ENCODE measurements around the gene DAB1.

DNA sequence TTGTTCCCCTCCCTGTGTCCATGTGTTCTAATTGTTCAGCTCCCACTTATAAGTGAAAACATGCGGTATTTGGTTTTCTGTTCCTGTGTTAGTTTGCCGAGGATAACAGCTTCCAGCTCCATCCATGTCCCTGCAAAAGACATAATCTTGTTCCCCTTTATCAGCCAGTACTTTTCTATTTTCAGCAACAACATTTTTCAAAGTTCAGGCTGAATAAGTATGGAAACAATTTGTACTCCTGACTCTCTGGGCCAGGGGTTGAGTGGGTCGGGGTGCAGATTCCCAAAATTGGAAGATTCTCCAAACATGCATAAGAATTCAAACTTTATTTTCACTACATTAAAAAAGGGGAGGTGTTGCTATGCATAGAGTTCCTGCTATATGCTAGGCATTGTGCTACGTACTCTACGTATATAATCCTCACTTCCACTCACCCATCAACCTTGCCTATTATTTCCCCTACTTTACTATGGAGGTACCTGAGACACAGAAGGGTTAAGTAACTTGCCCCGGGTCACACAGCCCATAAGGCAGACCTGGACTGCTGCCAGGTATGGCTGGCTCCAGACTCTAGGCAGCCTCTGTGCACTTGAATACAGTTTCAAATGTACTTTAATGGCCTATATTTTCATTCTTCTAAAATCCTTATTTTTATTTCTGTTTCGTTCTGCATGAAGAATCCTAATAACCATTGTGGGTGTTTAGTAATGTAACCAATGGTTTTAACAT lies 341.0 kb downstream of the DAB1 start:
- TF ChIP-seq, protein P1, sequence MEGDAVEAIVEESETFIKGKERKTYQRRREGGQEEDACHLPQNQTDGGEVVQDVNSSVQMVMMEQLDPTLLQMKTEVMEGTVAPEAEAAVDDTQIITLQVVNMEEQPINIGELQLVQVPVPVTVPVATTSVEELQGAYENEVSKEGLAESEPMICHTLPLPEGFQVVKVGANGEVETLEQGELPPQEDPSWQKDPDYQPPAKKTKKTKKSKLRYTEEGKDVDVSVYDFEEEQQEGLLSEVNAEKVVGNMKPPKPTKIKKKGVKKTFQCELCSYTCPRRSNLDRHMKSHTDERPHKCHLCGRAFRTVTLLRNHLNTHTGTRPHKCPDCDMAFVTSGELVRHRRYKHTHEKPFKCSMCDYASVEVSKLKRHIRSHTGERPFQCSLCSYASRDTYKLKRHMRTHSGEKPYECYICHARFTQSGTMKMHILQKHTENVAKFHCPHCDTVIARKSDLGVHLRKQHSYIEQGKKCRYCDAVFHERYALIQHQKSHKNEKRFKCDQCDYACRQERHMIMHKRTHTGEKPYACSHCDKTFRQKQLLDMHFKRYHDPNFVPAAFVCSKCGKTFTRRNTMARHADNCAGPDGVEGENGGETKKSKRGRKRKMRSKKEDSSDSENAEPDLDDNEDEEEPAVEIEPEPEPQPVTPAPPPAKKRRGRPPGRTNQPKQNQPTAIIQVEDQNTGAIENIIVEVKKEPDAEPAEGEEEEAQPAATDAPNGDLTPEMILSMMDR (tag by site-specific recombination; IDR thresholded peaks at IDR 0.05), result no peak
- TF ChIP-seq ZNF629 (tag by site-specific recombination; IDR thresholded peaks at IDR 0.05) (no peak), ZNF274 (IDR thresholded peaks at IDR 0.05; ENCODE audit: low read length) (no peak), ZNF274 (tag by site-specific recombination; IDR thresholded peaks at IDR 0.05; ENCODE audit: borderline replicate concordance) (no peak), BCL6B (tag by site-specific recombination; IDR thresholded peaks at IDR 0.05) (no peak), ZNF677 (tag by site-specific recombination; IDR thresholded peaks at IDR 0.05) (no peak), HOXD13 (CRISPR knock-in tag; IDR thresholded peaks at IDR 0.05; ENCODE audit: borderline replicate concordance) (no peak), KLF8 (tag by site-specific recombination; IDR thresholded peaks at IDR 0.05) (no peak)
- TF ChIP-seq, protein P2, sequence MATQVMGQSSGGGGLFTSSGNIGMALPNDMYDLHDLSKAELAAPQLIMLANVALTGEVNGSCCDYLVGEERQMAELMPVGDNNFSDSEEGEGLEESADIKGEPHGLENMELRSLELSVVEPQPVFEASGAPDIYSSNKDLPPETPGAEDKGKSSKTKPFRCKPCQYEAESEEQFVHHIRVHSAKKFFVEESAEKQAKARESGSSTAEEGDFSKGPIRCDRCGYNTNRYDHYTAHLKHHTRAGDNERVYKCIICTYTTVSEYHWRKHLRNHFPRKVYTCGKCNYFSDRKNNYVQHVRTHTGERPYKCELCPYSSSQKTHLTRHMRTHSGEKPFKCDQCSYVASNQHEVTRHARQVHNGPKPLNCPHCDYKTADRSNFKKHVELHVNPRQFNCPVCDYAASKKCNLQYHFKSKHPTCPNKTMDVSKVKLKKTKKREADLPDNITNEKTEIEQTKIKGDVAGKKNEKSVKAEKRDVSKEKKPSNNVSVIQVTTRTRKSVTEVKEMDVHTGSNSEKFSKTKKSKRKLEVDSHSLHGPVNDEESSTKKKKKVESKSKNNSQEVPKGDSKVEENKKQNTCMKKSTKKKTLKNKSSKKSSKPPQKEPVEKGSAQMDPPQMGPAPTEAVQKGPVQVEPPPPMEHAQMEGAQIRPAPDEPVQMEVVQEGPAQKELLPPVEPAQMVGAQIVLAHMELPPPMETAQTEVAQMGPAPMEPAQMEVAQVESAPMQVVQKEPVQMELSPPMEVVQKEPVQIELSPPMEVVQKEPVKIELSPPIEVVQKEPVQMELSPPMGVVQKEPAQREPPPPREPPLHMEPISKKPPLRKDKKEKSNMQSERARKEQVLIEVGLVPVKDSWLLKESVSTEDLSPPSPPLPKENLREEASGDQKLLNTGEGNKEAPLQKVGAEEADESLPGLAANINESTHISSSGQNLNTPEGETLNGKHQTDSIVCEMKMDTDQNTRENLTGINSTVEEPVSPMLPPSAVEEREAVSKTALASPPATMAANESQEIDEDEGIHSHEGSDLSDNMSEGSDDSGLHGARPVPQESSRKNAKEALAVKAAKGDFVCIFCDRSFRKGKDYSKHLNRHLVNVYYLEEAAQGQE (tag by site-specific recombination; IDR thresholded peaks at IDR 0.05), result no peak
